Pancreas (tissue), 10 donors: ENCODE data around the gene CCM2. TPM values are rescaled to one million over a fixed set of nuclear protein-coding genes. Genes with fewer than 3 reads are reported as not detected.
A peak's percentile ranks its signal among the peaks of the same experiment; 100 is the strongest.

Experiments
- ATAC-seq, 4 donors: fragments of 200-7000 bp; cut with Tn5 transposase; one replicate each; pipeline versions ENCODE4 v1.8.0 to v1.9.1; 2020; ENCODE audit warnings: mild to moderate bottlenecking in 4 of 4, moderate library complexity in 4 of 4
- DNase-seq, 6 donors: peaks; one replicate each; pipeline ENCODE4 v3.0.0-alpha.2; 2020
- FAIRE-seq: peaks from 2 replicates; lab custom pipeline; 2012; peaks lifted over from hg19 to GRCh38; lab: Jason Lieb, UNC
- H3K27ac ChIP-seq, 4 donors: fragments of 200-600 bp; sonication (generic); 1 replicate in 3 of 4; 2 replicates in 1 of 4; pipeline versions ENCODE4 v1.5.0 to v1.8.0; 2020
- H3K27me3 ChIP-seq, 4 donors: fragments of 200-600 bp; one replicate each; pipeline ENCODE4 v1.8.0; 2021
- H3K36me3 ChIP-seq, 3 donors: fragments of 200-600 bp; sonication (generic) in 1 of 3; one replicate each; pipeline versions ENCODE4 v1.5.0 to v1.8.0; 2020 to 2021
- H3K4me1 ChIP-seq, 3 donors: fragments of 200-600 bp; one replicate each; pipeline ENCODE4 v1.8.0; 2021
- H3K4me3 ChIP-seq, 4 donors: fragments of 200-600 bp; sonication (generic) in 2 of 4; one replicate each; pipeline versions ENCODE4 v1.5.0 to v1.8.0; 2020 to 2021
- H3K9me3 ChIP-seq, 4 donors: fragments of 200-600 bp; one replicate each; pipeline ENCODE4 v1.8.0; 2021
- WGBS, 2 donors: extraction: QIAGEN DNeasy Blood & Tissue Kit; methylation state at CpG; one replicate each; pipeline ENCODE4 v1.1.7; 2013; 5-methylcytosine and 5-hydroxymethylcytosine counted together
- intact Hi-C, 3 donors: fragments of 100-400 bp; cut with DNase I; formaldehyde crosslinking; loops; one replicate each; pipeline versions ENCODE4 v1.11.1 to v1.14.2; 2022
- polyA plus RNA-seq, 2 donors: library from polyadenylated mRNA; stranded (reverse); fragments of 200-250 nt; gene quantifications; one replicate each; pipeline ENCODE4 v1.2.3, GENCODE V29; 2013
- total RNA-seq, 6 donors: library from RNA; stranded (reverse); fragmentation: NEBNext Ultra II Directional in 4 of 6; extraction: Animal tissue kit (Norgen Biotek cat#: 25700) in 4 of 6; gene quantifications; one replicate each; pipeline versions ENCODE4 v1.2.1 to v1.2.4, GENCODE V29; 2021 to 2023
- TF ChIP-seq, protein P1 (sequence below), 4 donors: fragments of 200-600 bp; sonication (generic) in 3 of 4; IDR thresholded peaks; one replicate each; pipeline versions ENCODE4 v1.5.0 to v1.8.0; 2021; ENCODE audit warnings: antibody characterized with exemption in 4 of 4
- donor health status: healthy with polysubstance abuse.
- donor health status: DM: no; HTN: no; CAD: no; lungs with moderate emphysema.
- donor health status: DM: no; HTN: no; CAD: no.
- donor health status: control.
- donor health status: control.
- donor health status: Bipolar disorder and iron deficiency.
- donor health status: DM: yes; HTN: yes; CAD: no.
- donor health status: DM: no; HTN: no; CAD: no.
- donor health status: DM: no; HTN: no; CAD: no.
- donor health status: DM: yes; HTN: yes; CAD: no.

The CCM2 gene
- total and polyA plus RNA-seq, 8 donors, result 13.4 to 33.7 (median 16.5) TPM

DNA sequence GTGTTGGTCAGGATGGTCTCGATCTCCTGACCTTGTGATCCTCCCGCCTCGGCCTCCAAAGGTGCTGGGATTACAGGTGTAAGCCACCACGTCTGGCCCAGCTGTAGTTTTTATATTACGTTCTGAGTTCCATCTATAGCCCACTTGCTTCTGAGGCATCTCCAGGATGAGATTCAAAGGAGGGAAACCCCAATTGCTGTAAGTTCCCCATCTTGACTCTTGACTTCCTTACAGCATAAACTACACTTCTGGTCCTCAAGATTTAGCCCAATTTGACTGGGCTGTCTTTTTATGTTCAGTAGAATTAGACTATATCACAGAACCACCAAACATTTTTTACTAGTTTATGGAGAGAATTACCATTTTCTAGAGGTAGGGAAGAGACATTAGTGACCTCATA is 44.3 kb downstream of the CCM2 start:
- FAIRE-seq (no peak), ATAC-seq (no peak), DNase-seq (no peak)
- Histone ChIP-seq H3K27ac (no peak overlapping the region), H3K27me3 (no peaks in the 10 kb centered on the region), H3K9me3 (no peaks in the 10 kb centered on the region), H3K36me3 (peaks cover 0 to 3% (median 0%) of the 10 kb centered on the region in 3 donors), H3K4me3 (no peak overlapping the region), H3K4me1 (no peaks in the 10 kb centered on the region)
- intact Hi-C loops, result no loop called here
- whole genome bisulfite sequencing, 2 donors, result 77 to 97% methylated on average over 5 of the region's 5 CpGs
- TF ChIP-seq, protein P1, sequence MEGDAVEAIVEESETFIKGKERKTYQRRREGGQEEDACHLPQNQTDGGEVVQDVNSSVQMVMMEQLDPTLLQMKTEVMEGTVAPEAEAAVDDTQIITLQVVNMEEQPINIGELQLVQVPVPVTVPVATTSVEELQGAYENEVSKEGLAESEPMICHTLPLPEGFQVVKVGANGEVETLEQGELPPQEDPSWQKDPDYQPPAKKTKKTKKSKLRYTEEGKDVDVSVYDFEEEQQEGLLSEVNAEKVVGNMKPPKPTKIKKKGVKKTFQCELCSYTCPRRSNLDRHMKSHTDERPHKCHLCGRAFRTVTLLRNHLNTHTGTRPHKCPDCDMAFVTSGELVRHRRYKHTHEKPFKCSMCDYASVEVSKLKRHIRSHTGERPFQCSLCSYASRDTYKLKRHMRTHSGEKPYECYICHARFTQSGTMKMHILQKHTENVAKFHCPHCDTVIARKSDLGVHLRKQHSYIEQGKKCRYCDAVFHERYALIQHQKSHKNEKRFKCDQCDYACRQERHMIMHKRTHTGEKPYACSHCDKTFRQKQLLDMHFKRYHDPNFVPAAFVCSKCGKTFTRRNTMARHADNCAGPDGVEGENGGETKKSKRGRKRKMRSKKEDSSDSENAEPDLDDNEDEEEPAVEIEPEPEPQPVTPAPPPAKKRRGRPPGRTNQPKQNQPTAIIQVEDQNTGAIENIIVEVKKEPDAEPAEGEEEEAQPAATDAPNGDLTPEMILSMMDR (IDR thresholded peaks at IDR 0.05), result no peak

DNA sequence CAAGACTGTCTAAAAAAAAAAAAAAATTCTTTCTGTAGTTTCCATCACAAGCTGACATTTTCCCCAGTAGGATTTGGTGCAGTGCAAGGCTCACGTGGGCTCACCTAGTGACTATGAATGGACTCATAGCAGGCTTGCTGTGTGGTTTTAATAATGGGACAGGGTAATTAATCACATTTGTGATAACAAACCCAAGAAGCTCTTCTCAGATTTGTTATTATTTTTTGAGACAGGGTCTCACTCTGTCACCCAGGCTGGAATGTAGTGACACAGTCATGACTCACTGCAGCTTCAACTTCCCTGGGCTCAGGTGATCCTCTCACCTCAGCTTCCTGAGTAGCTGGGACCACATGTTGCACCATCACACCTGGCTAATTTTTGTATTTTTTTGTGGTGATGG is 48.7 kb downstream of the CCM2 start:
- WGBS, 2 donors, result 97 to 100% methylated on average over 1 of the region's 1 CpG
- ATAC-seq, result no peak
- intact Hi-C loops, result no loop called here
- Histone ChIP-seq H3K27me3 (no peaks in the 10 kb centered on the region), H3K27ac (no peak overlapping the region), H3K9me3 (no peaks in the 10 kb centered on the region), H3K36me3 (no peaks in the 10 kb centered on the region), H3K4me3 (no peak overlapping the region), H3K4me1 (no peaks in the 10 kb centered on the region)
- DNase-seq, result no peak
- TF ChIP-seq, protein P1 (IDR thresholded peaks at IDR 0.05), result no peak
- no peak for FAIRE-seq

DNA sequence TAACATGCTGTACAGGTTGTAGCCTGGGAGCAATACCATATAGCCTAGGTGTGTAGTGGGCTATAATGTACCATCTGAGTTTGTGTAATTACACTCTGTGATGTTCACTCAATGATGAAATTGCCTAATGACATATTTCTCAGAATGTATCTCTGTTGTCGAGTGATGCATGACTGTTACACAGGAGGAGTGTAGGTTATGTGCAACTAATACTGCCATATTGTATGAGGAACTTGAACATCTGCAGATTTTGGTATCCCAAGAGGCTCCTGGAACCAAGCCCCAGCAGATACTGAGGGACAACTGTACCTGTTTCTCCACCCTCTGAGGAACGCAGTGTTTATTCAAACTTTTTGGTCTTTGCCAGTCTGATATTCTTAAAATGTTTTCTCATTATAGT is 50.2 kb downstream of the CCM2 start:
- Histone ChIP-seq H3K36me3 (no peaks in the 10 kb centered on the region), H3K4me3 (no peak overlapping the region), H3K27me3 (no peaks in the 10 kb centered on the region), H3K9me3 (no peaks in the 10 kb centered on the region), H3K4me1 (no peaks in the 10 kb centered on the region), H3K27ac (no peak overlapping the region)
- intact Hi-C loops, result no loop called here
- WGBS, 2 donors, result 95 to 96% methylated on average over 2 of the region's 2 CpGs
- DNase-seq, result peak in 1 of 6 donors; percentile 1
- no peak for ATAC-seq
- FAIRE-seq, result no peak
- TF ChIP-seq, protein P1 (IDR thresholded peaks at IDR 0.05), result no peak

GRCh38 chr7:45052011-45052410 is 52.0 kb downstream of the CCM2 start:
- ATAC-seq (no peak), FAIRE-seq (no peak), DNase-seq (no peak)
- intact Hi-C loops, result no loop called here
- Histone ChIP-seq H3K4me1 (no peaks in the 10 kb centered on the region), H3K4me3 (no peak overlapping the region), H3K36me3 (no peaks in the 10 kb centered on the region), H3K9me3 (no peaks in the 10 kb centered on the region), H3K27ac (no peak overlapping the region), H3K27me3 (no peaks in the 10 kb centered on the region)
- TF ChIP-seq, protein P1 (IDR thresholded peaks at IDR 0.05), result no peak
- 88 to 91% methylated on average over 3 of the region's 3 CpGs for WGBS, 2 donors

DNA sequence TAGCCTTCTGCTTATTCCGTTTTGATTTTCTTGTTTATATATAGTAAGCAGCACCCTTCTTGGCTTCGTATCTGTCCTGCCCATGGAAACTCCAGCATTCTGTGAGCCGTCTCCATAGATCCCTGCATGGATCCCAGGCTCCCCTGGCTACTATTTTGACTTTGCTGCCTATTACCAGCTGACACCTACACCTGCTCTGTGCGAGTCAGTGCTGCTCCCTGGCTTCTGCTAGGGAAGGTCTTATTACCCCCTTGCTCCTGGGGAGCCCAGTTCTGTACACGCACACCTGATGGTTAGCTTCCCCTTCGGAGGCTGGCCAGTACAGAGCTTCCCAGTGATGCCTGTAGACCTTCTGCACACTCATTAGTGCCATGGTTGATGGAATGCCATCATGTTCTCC is 53.4 kb downstream of the CCM2 start:
- Histone ChIP-seq H3K4me3 (no peak overlapping the region), H3K9me3 (no peaks in the 10 kb centered on the region), H3K36me3 (no peaks in the 10 kb centered on the region), H3K27ac (no peak overlapping the region), H3K27me3 (no peaks in the 10 kb centered on the region), H3K4me1 (no peaks in the 10 kb centered on the region)
- 62 to 98% methylated on average over 6 of the region's 6 CpGs for WGBS, 2 donors
- DNase-seq (no peak), ATAC-seq (no peak), FAIRE-seq (no peak)
- TF ChIP-seq, protein P1 (IDR thresholded peaks at IDR 0.05), result no peak
- intact Hi-C loops, result no loop called here
